ENCODE results near the gene IL4I1. TPM values are rescaled to one million over a fixed set of nuclear protein-coding genes. Genes with fewer than 3 reads are reported as not detected.

IL4I1 gene
- total RNA-seq, 1 experiment from 2014 or later = 0.61 TPM

GRCh38 chr19:49873129-49873521, 23.6 kb downstream of the IL4I1 start:
- H3K23ac ChIP-seq (ENCODE audit: insufficient read length, low read depth, low read length) = no peak overlapping the region
- H3K4me1 ChIP-seq (ENCODE audit: insufficient read depth, low read length) = peaks cover 2% of the 10 kb centered on the region; the same call in 1 of the 2 replicates
- no peak for TF ChIP-seq CTCF (conservative IDR thresholded peaks at IDR 0.05)
- H4K20me1 ChIP-seq (ENCODE audit: control insufficient read depth, insufficient read depth, insufficient read length) = no peaks in the 10 kb centered on the region
- no peak overlapping the region for H4K91ac ChIP-seq (ENCODE audit: insufficient read length, low read depth, low read length)
- no peak overlapping the region for H3K4me2 ChIP-seq (ENCODE audit: insufficient read depth, insufficient read length, low read length)
- no peak for DNase-seq
- H3K14ac ChIP-seq (ENCODE audit: insufficient read depth, low read length) = no peak overlapping the region
- no peaks in the 10 kb centered on the region for H3K27me3 ChIP-seq (ENCODE audit: insufficient read depth, low read length)
- Mint-ChIP-seq H3K4me3 (no peak overlapping the region; a peak in 1 of 5 replicates), H3K27ac (no peak overlapping the region), H3K9me3 (no peaks in the 10 kb centered on the region), H3K27me3 (ENCODE audit: low read depth) (no peaks in the 10 kb centered on the region), H3K4me1 (peaks cover 14 to 20% of the 10 kb centered on the region in 2 experiments), H3K36me3 (ENCODE audit: insufficient read depth in 1 of 3, low read depth in 3 of 3) (peaks cover 0 to 12% (median 6%) of the 10 kb centered on the region in 3 experiments; a peak in 3 of 7 replicates)
- H3K79me1 ChIP-seq (ENCODE audit: insufficient read depth, low read depth, low read length, poor library complexity, severe bottlenecking) = no peaks in the 10 kb centered on the region
- WGBS (ENCODE audit: extremely low coverage, insufficient read length, low lambda C conversion rate) = no CpG with 5 or more reads among the region's 29 CpGs
- H3K23me2 ChIP-seq (ENCODE audit: insufficient read length, low read depth, low read length, poor library complexity, severe bottlenecking) = peaks cover 11% of the 10 kb centered on the region
- H3K9me3 ChIP-seq (ENCODE audit: control insufficient read depth, low read depth, low read length) = no peaks in the 10 kb centered on the region
- H2BK5ac ChIP-seq (ENCODE audit: insufficient read length, low read length) = no peak overlapping the region
- H3K9ac ChIP-seq (ENCODE audit: extremely low read depth, insufficient read length, low read length) = no peak overlapping the region
- no peak overlapping the region for H2AK5ac ChIP-seq (ENCODE audit: insufficient read length, low read length)
- no peak overlapping the region for H3K18ac ChIP-seq (ENCODE audit: insufficient read length, low read depth, low read length)
- no peak overlapping the region for H3K4ac ChIP-seq (ENCODE audit: low read depth, low read length)
- no peak overlapping the region for H3K56ac ChIP-seq (ENCODE audit: insufficient read length, low read depth, low read length)
- H3K79me2 ChIP-seq (ENCODE audit: insufficient read depth, low read length) = no peaks in the 10 kb centered on the region; the same call in 1 of the 2 replicates
- H2BK12ac ChIP-seq (ENCODE audit: insufficient read length, low read depth, low read length) = no peak overlapping the region
- H2BK120ac ChIP-seq (ENCODE audit: low read depth, low read length, poor library complexity, severe bottlenecking) = no peak overlapping the region
- no peak overlapping the region for H2BK15ac ChIP-seq (ENCODE audit: low read depth, low read length)
- H3K27ac ChIP-seq (ENCODE audit: insufficient read length, low read depth, low read length) = no peak overlapping the region
- H2BK20ac ChIP-seq (ENCODE audit: low read depth, low read length, poor library complexity, severe bottlenecking) = no peak overlapping the region
- no peak overlapping the region for H4K8ac ChIP-seq (replicated peaks; ENCODE audit: insufficient read length, low read depth, low read length)
- H2AFZ ChIP-seq (ENCODE audit: low read length) = no peak overlapping the region
- H3T11ph ChIP-seq (ENCODE audit: low read length) = no peak overlapping the region
- no peak overlapping the region for H4K5ac ChIP-seq (ENCODE audit: insufficient read length, low read depth, low read length)

Measured in H9 (cell line).